ENCODE data around the gene DAPL1.
"Not testable (repeated sequence)": the region's sequence is repeated elsewhere in the genome, so short reads cannot be mapped to it uniquely, and the experiment has no call there.

The DAPL1 gene

GRCh38 chr2:158817588-158817987 lies 22.5 kb downstream of the DAPL1 start:
- no peak overlapping the region for H3K4me3 ChIP-seq (ENCODE audit: low read depth, low read length)

GRCh38 chr2:158818511-158818910 lies 23.4 kb downstream of the DAPL1 start:
- H3K4me3 ChIP-seq (ENCODE audit: low read depth, low read length) = no peak overlapping the region

- H3K4me3 ChIP-seq (ENCODE audit: low read depth, low read length) = no peak overlapping the region
Measured at GRCh38 chr2:158822193-158822592, 27.1 kb downstream of the DAPL1 start.

GRCh38 chr2:158823486-158824237 lies 28.5 kb downstream of the DAPL1 start:
- H3K4me3 ChIP-seq (ENCODE audit: low read depth, low read length) = no peak overlapping the region

- no peak overlapping the region for H3K4me3 ChIP-seq (ENCODE audit: low read depth, low read length)
Measured at GRCh38 chr2:158825021-158825420, 29.9 kb downstream of the DAPL1 start.

- no peak overlapping the region for H3K4me3 ChIP-seq (ENCODE audit: low read depth, low read length)
Measured at GRCh38 chr2:158826965-158827364, 31.8 kb downstream of the DAPL1 start.

- no peak overlapping the region for H3K4me3 ChIP-seq (ENCODE audit: low read depth, low read length)
Measured at GRCh38 chr2:158828378-158829164, 33.5 kb downstream of the DAPL1 start.

GRCh38 chr2:158829167-158829566 lies 34.0 kb downstream of the DAPL1 start:
- no peak overlapping the region for H3K4me3 ChIP-seq (ENCODE audit: low read depth, low read length)

GRCh38 chr2:158830201-158830600 lies 35.1 kb downstream of the DAPL1 start:
- H3K4me3 ChIP-seq (ENCODE audit: low read depth, low read length) = no peak overlapping the region

GRCh38 chr2:158835431-158835830 lies 40.3 kb downstream of the DAPL1 start:
- H3K4me3 ChIP-seq (ENCODE audit: low read depth, low read length) = no peak overlapping the region

- no peak overlapping the region for H3K4me3 ChIP-seq (ENCODE audit: low read depth, low read length)
Measured at GRCh38 chr2:158837645-158838044, 42.5 kb downstream of the DAPL1 start.

- no peak overlapping the region for H3K4me3 ChIP-seq (ENCODE audit: low read depth, low read length)
Measured at GRCh38 chr2:158841850-158842249, 46.7 kb downstream of the DAPL1 start.

GRCh38 chr2:158845444-158845843 lies 50.3 kb downstream of the DAPL1 start:
- H3K4me3 ChIP-seq (ENCODE audit: low read depth, low read length) = no peak overlapping the region

GRCh38 chr2:158845859-158846258 lies 50.7 kb downstream of the DAPL1 start:
- no peak overlapping the region for H3K4me3 ChIP-seq (ENCODE audit: low read depth, low read length)

GRCh38 chr2:158847526-158847925 lies 52.4 kb downstream of the DAPL1 start:
- not testable (repeated sequence) for H3K4me3 ChIP-seq (ENCODE audit: low read depth, low read length)

- not testable (repeated sequence) for H3K4me3 ChIP-seq (ENCODE audit: low read depth, low read length)
Measured at GRCh38 chr2:158848031-158848970, 53.2 kb downstream of the DAPL1 start.

- H3K4me3 ChIP-seq (ENCODE audit: low read depth, low read length) = not testable (repeated sequence)
Measured at GRCh38 chr2:158860179-158860578, 65.1 kb downstream of the DAPL1 start.

GRCh38 chr2:158861626-158862025 lies 66.5 kb downstream of the DAPL1 start:
- H3K4me3 ChIP-seq (ENCODE audit: low read depth, low read length) = not testable (repeated sequence)

- H3K4me3 ChIP-seq (ENCODE audit: low read depth, low read length) = not testable (repeated sequence)
Measured at GRCh38 chr2:158865469-158865868, 70.4 kb downstream of the DAPL1 start.
